ENCODE data around the gene NEK9. TPM values are rescaled to one million over a fixed set of nuclear protein-coding genes. Genes with fewer than 3 reads are reported as not detected.
"Not testable (repeated sequence)": the region's sequence is repeated elsewhere in the genome, so short reads cannot be mapped to it uniquely, and the experiment has no call there.

Gene NEK9
- total RNA-seq, 3 donors from 2014 or later, result 52.1 to 79.2 (median 71.8) TPM

DNA sequence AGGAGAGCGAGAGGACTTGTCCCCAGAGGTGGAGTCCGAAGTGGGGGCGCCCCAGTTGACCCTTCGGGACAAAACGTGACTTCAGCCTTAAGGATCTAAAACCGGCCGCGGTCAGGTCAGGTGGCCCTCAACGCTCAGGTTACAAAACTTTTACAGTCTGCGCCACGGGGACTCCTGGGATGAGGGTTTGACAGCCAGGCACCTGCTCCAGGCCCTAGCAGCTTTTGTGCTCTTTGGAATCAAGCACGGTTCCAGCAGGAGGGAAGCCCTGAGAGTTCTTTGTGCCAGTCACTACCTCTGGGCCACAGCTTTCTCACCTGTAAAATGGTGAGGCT is 57.1 kb downstream of the NEK9 start:
- Histone ChIP-seq H3K27ac (peak overlapping the region; percentile 93 to 98), H3K4me1 (peaks cover 0 to 8% of the 10 kb centered on the region in 2 donors), H3K27me3 (no peaks in the 10 kb centered on the region), H3K4me3 (peak overlapping the region; percentile 31 to 69 (median 65)), H3K9me3 (no peaks in the 10 kb centered on the region), H3K36me3 (no peaks in the 10 kb centered on the region)
- DNase-seq (ENCODE audit: low spot score in 2 of 2), result no peak
- TF ChIP-seq POLR2A (IDR thresholded peaks at IDR 0.05), result no peak
- no peak for TF ChIP-seq CTCF (IDR thresholded peaks at IDR 0.05)
- TF ChIP-seq POLR2AphosphoS5 (IDR thresholded peaks at IDR 0.05), result no peak
- intact Hi-C loops (cut with DNase I; ENCODE audit: low total_unique reads), result no loop called here

GRCh38 chr14:75069121-75069810 is 57.6 kb downstream of the NEK9 start, which contains the start of gene ZC2HC1C:
Gene ZC2HC1C (plus strand): TSS chr14:75069641. CDS start chr14:75070574, 933 bp downstream.
- Histone ChIP-seq H3K9me3 (no peaks in the 10 kb centered on the region), H3K4me3 (peak within 1 kb of the TSS; percentile 31 to 69 (median 65)), H3K27ac (peak within 1 kb of the TSS; percentile 93 to 98), H3K4me1 (peaks cover 0 to 8% of the 10 kb centered on the region in 2 donors), H3K27me3 (no peaks in the 10 kb centered on the region), H3K36me3 (no peaks in the 10 kb centered on the region)
- peak; percentile 95 to 96 for DNase-seq (ENCODE audit: low spot score in 2 of 2)
- intact Hi-C loops (cut with DNase I; ENCODE audit: low total_unique reads), result no loop called here
- TF ChIP-seq POLR2A (IDR thresholded peaks at IDR 0.05), result peak; percentile 22
- TF ChIP-seq POLR2AphosphoS5 (IDR thresholded peaks at IDR 0.05), result peak; percentile 77 to 86 (median 79)
- TF ChIP-seq CTCF (IDR thresholded peaks at IDR 0.05), result no peak

- peak overlapping the region; percentile 31 to 69 (median 65) for H3K4me3 ChIP-seq
- TF ChIP-seq POLR2A (IDR thresholded peaks at IDR 0.05) (no peak), CTCF (IDR thresholded peaks at IDR 0.05) (no peak), POLR2AphosphoS5 (IDR thresholded peaks at IDR 0.05) (no peak)
- no peaks in the 10 kb centered on the region for H3K9me3 ChIP-seq
- no peak for DNase-seq (ENCODE audit: low spot score in 2 of 2)
- intact Hi-C loops (cut with DNase I; ENCODE audit: low total_unique reads), result no loop called here
- H3K36me3 ChIP-seq, result no peaks in the 10 kb centered on the region
- H3K4me1 ChIP-seq, result peaks cover 0 to 8% of the 10 kb centered on the region in 2 donors
- peak overlapping the region; percentile 93 to 98 for H3K27ac ChIP-seq
- H3K27me3 ChIP-seq, result no peaks in the 10 kb centered on the region
Observed at GRCh38 chr14:75068294-75069120, 58.3 kb downstream of the NEK9 start.

- H3K4me1 ChIP-seq; intact Hi-C loops (cut with DNase I; ENCODE audit: low total_unique reads); H3K4me3 ChIP-seq; DNase-seq (ENCODE audit: low spot score in 2 of 2); H3K9me3 ChIP-seq; H3K27me3 ChIP-seq; H3K36me3 ChIP-seq: not testable (repeated sequence)
- peak overlapping the region; percentile 93 to 98 for H3K27ac ChIP-seq
Observed at GRCh38 chr14:75067765-75068164, 59.1 kb downstream of the NEK9 start.

- Histone ChIP-seq H3K4me3 (no peak overlapping the region), H3K4me1 (peaks cover 7 to 8% of the 10 kb centered on the region in 2 donors), H3K9me3 (no peaks in the 10 kb centered on the region), H3K36me3 (no peaks in the 10 kb centered on the region), H3K27ac (no peak overlapping the region), H3K27me3 (no peaks in the 10 kb centered on the region)
- intact Hi-C loops (cut with DNase I; ENCODE audit: low total_unique reads), result no loop called here
- TF ChIP-seq POLR2AphosphoS5 (IDR thresholded peaks at IDR 0.05), result no peak
- no peak for TF ChIP-seq CTCF (IDR thresholded peaks at IDR 0.05)
- no peak for TF ChIP-seq POLR2A (IDR thresholded peaks at IDR 0.05)
- no peak for DNase-seq (ENCODE audit: low spot score in 2 of 2)
Observed at GRCh38 chr14:75067212-75067611, 59.6 kb downstream of the NEK9 start.
